Endothelial cell of umbilical vein (primary cell): ENCODE results near the gene P2RY11.

Experiments
- CTCF ChIP-seq, 2 donors: IDR thresholded peaks; 1 replicate in 1 of 2; 2 replicates in 1 of 2; pipeline ENCODE4 v1.5.1; 2011; ENCODE audit warnings: low read length in 2 of 2, mild to moderate bottlenecking in 2 of 2, moderate library complexity in 2 of 2, control low read depth in 1 of 2, inconsistent platforms in 1 of 2, low read depth in 1 of 2; ENCODE audit not compliant: insufficient read depth in 1 of 2; ENCODE audit errors: extremely low read depth in 1 of 2
- EZH2 ChIP-seq: IDR thresholded peaks from 2 replicates; pipeline ENCODE4 v1.6.1; 2012; ENCODE audit warnings: borderline replicate concordance, low read depth, mild to moderate bottlenecking, moderate library complexity, low read length, inconsistent platforms; ENCODE audit not compliant: severe bottlenecking
- MYC ChIP-seq: IDR thresholded peaks from one replicate; pipeline ENCODE4 v1.6.1; 2011; ENCODE audit warnings: mild to moderate bottlenecking, low read depth, low read length
- POLR2A ChIP-seq: IDR thresholded peaks from 2 replicates; pipeline ENCODE4 v1.6.1; 2012; ENCODE audit warnings: low read depth, mild to moderate bottlenecking, control low read depth, low read length
- POLR2AphosphoS5 ChIP-seq: IDR thresholded peaks from 2 replicates; pipeline ENCODE4 v1.6.1; 2012; ENCODE audit warnings: low read depth, mild to moderate bottlenecking, control low read depth, low read length, moderate library complexity; ENCODE audit not compliant: insufficient read depth

GRCh38 chr19:10159610-10160009, 48.1 kb downstream of the P2RY11 start:
- TF ChIP-seq POLR2A (no peak), CTCF (IDR thresholded peaks at IDR 0.05; ENCODE audit: extremely low read depth in 1 of 2, insufficient read depth in 1 of 2, low read depth in 1 of 2, low read length in 2 of 2) (no peak), POLR2AphosphoS5 (no peak), MYC (no peak), EZH2 (no peak)
